Esophagus muscularis mucosa (tissue), 4 donors: ENCODE results near the gene SLC25A39. TPM values are rescaled to one million over a fixed set of nuclear protein-coding genes. Genes with fewer than 3 reads are reported as not detected.

ENCODE experiments used
- DNase-seq: peaks from one replicate; pipeline ENCODE4 v3.0.0-alpha.2; 2017; ENCODE audit errors: extremely low spot score
- H3K27ac ChIP-seq, 4 donors: fragments of 200-600 bp; sonication (generic); replicated peaks in 1 of 4; 1 replicate in 3 of 4; 2 replicates in 1 of 4; pipeline ENCODE4 v1.5.1; 2016 to 2019; ENCODE audit warnings: mild to moderate bottlenecking in 1 of 4
- H3K27me3 ChIP-seq, 4 donors: fragments of 200-600 bp; sonication (generic); one replicate each; pipeline versions ENCODE4 v1.5.1 to v1.6.0; 2016 to 2019
- H3K36me3 ChIP-seq, 4 donors: fragments of 200-600 bp; sonication (generic); one replicate each; pipeline ENCODE4 v1.5.1; 2016 to 2019
- H3K4me1 ChIP-seq, 4 donors: fragments of 200-600 bp; sonication (generic); one replicate each; pipeline ENCODE4 v1.5.1; 2016 to 2019
- H3K4me3 ChIP-seq, 4 donors: fragments of 200-600 bp; sonication (generic); 1 replicate in 2 of 4; 2 replicates in 2 of 4; pipeline ENCODE4 v1.5.1; 2016 to 2019; ENCODE audit warnings: mild to moderate bottlenecking in 4 of 4, moderate library complexity in 1 of 4
- H3K9me3 ChIP-seq, 4 donors: fragments of 200-600 bp; sonication (generic); 1 replicate in 3 of 4; 2 replicates in 1 of 4; pipeline ENCODE4 v1.5.1; 2016 to 2019
- EP300 ChIP-seq: sonication (generic); formaldehyde crosslinking; IDR thresholded peaks from one replicate; pipeline ENCODE4 v1.6.1; 2017; ENCODE audit warnings: antibody characterized with exemption
- POLR2A ChIP-seq: fragments of 450-650 bp; IDR thresholded peaks from one replicate; pipeline ENCODE4 v1.6.1; 2017; ENCODE audit warnings: antibody characterized with exemption, moderate library complexity, mild to moderate bottlenecking, low read depth
- POLR2AphosphoS5 ChIP-seq, 2 donors: sonication (generic); formaldehyde crosslinking; IDR thresholded peaks; one replicate each; pipeline ENCODE4 v1.6.1; 2017; ENCODE audit warnings: antibody characterized with exemption in 2 of 2
- WGBS: methylation state at CpG from one replicate; pipeline ENCODE4 v1.1.5; 2018; 5-methylcytosine and 5-hydroxymethylcytosine counted together
- intact Hi-C: fragments of 100-400 bp; cut with DNase I; formaldehyde crosslinking; loops from one replicate; pipeline ENCODE4 v1.15.1; 2023
- small RNA-seq, 3 donors: library from RNA; depleted of rRNA; stranded (forward); fragments of <200 nt; gene quantifications; one replicate each; pipeline ENCODE3, GENCODE V24; 2016
- total RNA-seq, 4 donors: library from RNA; depleted of rRNA; stranded (reverse); fragments of >200 nt; gene quantifications; one replicate each; pipeline versions ENCODE4 v1.1.0 to v1.2.1, GENCODE V29; 2016
- TF ChIP-seq, protein P1 (sequence below), 3 experiments: fragments of 200-600 bp in 2 of 3; fragments of 450-650 bp in 1 of 3; sonication (generic) in 2 of 3; IDR thresholded peaks; one replicate each; pipeline ENCODE4 v1.5.1; 2017 to 2019; ENCODE audit warnings: antibody characterized with exemption in 3 of 3, mild to moderate bottlenecking in 2 of 3, moderate library complexity in 1 of 3

SLC25A39 gene
- total RNA-seq, 4 donors from 2014 or later = 41.1 to 69.0 (median 56.8) TPM

DNA sequence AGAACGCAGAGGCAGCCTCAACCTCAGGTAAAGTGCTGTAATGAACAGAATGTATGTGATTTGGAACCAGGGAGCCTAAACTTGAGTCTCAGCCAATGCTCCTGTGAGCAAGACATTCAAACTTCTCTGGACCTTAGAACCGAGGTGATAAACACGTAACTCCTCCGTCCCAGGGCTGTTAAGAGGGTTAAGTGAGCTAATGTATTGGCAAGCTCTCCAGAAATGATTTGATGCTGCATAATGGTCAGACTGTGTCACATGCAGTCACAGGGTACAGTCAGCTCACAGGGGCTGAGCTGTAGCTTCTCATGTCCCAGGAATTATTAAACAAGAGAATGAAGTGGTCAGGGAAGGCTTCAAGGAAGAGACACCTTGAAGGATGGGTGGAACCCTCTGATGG, 46.6 kb downstream of the SLC25A39 start:
- no peak overlapping the region for H3K4me3 ChIP-seq
- 76% methylated on average over 4 of the region's 4 CpGs for WGBS
- no peaks in the 10 kb centered on the region for H3K36me3 ChIP-seq
- H3K27ac ChIP-seq = no peak overlapping the region
- H3K9me3 ChIP-seq = no peaks in the 10 kb centered on the region
- intact Hi-C loops = no loop called here
- no peak for TF ChIP-seq EP300
- TF ChIP-seq POLR2AphosphoS5 (IDR thresholded peaks at IDR 0.05) = no peak
- TF ChIP-seq, protein P1, sequence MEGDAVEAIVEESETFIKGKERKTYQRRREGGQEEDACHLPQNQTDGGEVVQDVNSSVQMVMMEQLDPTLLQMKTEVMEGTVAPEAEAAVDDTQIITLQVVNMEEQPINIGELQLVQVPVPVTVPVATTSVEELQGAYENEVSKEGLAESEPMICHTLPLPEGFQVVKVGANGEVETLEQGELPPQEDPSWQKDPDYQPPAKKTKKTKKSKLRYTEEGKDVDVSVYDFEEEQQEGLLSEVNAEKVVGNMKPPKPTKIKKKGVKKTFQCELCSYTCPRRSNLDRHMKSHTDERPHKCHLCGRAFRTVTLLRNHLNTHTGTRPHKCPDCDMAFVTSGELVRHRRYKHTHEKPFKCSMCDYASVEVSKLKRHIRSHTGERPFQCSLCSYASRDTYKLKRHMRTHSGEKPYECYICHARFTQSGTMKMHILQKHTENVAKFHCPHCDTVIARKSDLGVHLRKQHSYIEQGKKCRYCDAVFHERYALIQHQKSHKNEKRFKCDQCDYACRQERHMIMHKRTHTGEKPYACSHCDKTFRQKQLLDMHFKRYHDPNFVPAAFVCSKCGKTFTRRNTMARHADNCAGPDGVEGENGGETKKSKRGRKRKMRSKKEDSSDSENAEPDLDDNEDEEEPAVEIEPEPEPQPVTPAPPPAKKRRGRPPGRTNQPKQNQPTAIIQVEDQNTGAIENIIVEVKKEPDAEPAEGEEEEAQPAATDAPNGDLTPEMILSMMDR (IDR thresholded peaks at IDR 0.05) = no peak
- TF ChIP-seq POLR2A = no peak
- no peaks in the 10 kb centered on the region for H3K27me3 ChIP-seq
- peaks cover 14 to 17% (median 15%) of the 10 kb centered on the region in 4 donors for H3K4me1 ChIP-seq
- DNase-seq = no peak

DNA sequence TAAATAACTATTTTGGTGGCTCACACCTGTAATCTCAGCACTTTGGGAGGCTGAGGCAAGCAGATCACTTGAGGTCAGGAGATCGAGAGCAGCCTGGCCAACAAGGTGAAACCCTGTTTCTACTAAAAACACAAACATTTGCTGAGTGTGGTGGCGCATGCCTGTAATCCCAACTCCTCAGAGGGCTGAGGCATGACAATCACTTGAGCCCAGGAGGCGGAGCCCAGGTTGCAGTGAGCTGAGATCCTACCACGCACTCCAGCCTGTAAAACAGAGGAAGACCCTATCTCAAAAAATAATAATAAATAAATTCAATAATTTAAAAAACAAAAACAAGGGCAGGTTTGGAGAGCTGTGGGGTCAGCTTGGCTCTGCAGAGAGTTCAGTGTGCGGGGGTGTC, 51.0 kb downstream of the SLC25A39 start:
- peaks cover 0 to 20% (median 0%) of the 10 kb centered on the region in 4 donors for H3K27me3 ChIP-seq
- no peak overlapping the region for H3K4me3 ChIP-seq
- intact Hi-C loops = no loop called here
- DNase-seq = no peak
- no peaks in the 10 kb centered on the region for H3K9me3 ChIP-seq
- no peak overlapping the region for H3K27ac ChIP-seq
- TF ChIP-seq POLR2A (no peak), EP300 (no peak), POLR2AphosphoS5 (IDR thresholded peaks at IDR 0.05) (no peak)
- TF ChIP-seq, protein P1 (IDR thresholded peaks at IDR 0.05) = no peak
- H3K36me3 ChIP-seq = no peaks in the 10 kb centered on the region
- 88% methylated on average over 5 of the region's 5 CpGs for WGBS
- peaks cover 0 to 15% (median 3%) of the 10 kb centered on the region in 4 donors for H3K4me1 ChIP-seq

DNA sequence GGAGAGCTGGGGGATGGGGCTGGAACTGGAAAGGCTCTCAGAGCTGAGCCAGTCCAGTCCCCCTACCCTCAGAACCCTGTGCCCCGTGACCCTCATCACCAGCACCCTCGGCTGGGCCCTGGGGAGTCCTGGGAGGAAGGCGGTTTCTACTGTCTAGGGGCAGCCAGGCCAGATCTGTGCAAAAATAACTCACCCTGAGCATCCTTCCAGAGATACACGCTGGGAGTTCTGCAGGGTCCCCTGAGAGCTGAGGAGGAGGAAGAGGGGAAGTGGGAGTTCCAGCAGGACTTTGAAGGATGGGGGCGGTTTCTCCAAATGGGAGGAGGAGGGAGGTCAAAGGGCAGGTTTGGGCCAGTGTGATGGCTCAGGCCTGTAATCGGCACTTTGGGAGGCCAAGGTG, 51.7 kb downstream of the SLC25A39 start:
- Histone ChIP-seq H3K27me3 (peaks cover 0 to 20% (median 0%) of the 10 kb centered on the region in 4 donors), H3K9me3 (no peaks in the 10 kb centered on the region), H3K27ac (no peak overlapping the region), H3K4me3 (no peak overlapping the region), H3K36me3 (no peaks in the 10 kb centered on the region), H3K4me1 (peaks cover 0 to 15% (median 3%) of the 10 kb centered on the region in 4 donors)
- DNase-seq = no peak
- intact Hi-C loops = no loop called here
- 77% methylated on average over 3 of the region's 6 CpGs for WGBS
- TF ChIP-seq, protein P1 (IDR thresholded peaks at IDR 0.05) = no peak
- no peak for TF ChIP-seq POLR2A
- TF ChIP-seq POLR2AphosphoS5 (IDR thresholded peaks at IDR 0.05) = no peak
- no peak for TF ChIP-seq EP300

DNA sequence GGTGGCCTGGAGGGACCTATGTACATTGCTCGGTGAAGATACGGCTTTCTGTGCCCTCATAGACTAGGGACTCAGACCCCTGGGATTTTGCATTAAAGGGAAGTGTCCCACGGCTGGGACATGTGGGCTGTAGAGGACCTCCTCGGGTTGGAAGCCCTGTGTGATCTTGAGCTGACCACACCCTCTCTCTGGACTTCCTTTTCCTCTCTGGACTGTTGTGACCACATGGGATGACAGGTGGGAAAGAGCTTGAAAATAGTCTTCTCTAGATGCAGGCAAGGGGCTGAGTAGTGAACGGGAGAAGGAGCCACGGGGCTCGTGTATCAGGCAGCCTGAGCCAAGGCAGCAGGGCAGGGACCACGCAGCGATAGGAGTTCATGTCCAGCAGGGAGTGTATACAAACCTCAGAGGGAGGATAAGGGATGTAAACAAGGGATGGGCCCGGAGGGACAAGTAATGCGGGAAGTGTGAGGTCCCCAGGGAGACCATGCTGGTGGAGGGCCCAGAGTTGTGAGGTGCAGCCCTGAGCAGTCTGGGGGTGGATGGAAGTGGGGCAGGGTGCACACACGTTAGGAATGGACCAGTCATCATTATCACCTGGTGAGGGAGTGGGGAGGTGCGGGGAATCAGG, 52.2 kb downstream of the SLC25A39 start:
- intact Hi-C loops = no loop called here
- H3K4me3 ChIP-seq = no peak overlapping the region
- TF ChIP-seq, protein P1 (IDR thresholded peaks at IDR 0.05) = no peak
- TF ChIP-seq POLR2AphosphoS5 (IDR thresholded peaks at IDR 0.05) (no peak), POLR2A (no peak), EP300 (no peak)
- 61% methylated on average over 13 of the region's 13 CpGs for WGBS
- H3K36me3 ChIP-seq = no peaks in the 10 kb centered on the region
- H3K4me1 ChIP-seq = peaks cover 0 to 15% (median 3%) of the 10 kb centered on the region in 4 donors
- H3K27ac ChIP-seq = no peak overlapping the region
- peaks cover 0 to 20% (median 0%) of the 10 kb centered on the region in 4 donors for H3K27me3 ChIP-seq
- DNase-seq = no peak
- H3K9me3 ChIP-seq = no peaks in the 10 kb centered on the region

Small RNA genes lying within 50 kb of the gene (small RNA-seq; reads per million reads assigned to genes)
- 0 reads per million in 3 donors for gene RF00012
- gene RN7SL507P = 0 reads per million in 3 donors
- gene RNU6-453P = 0 to 0.19 (median 0.08) reads per million in 3 donors

Other genes starting within 250 kb of the SLC25A39 start
- gene HDAC5, start 201.2 kb downstream of the SLC25A39 start, total RNA-seq = 100 to 1,000 TPM in 3 of 4 donors, 10 to 100 TPM in 1; 75.6 to 237 (median 130) TPM
- 1 to 10 TPM; 1.7 to 4.6 (median 2.6) TPM for gene HROB, start 182.9 kb downstream of the SLC25A39 start, total RNA-seq
- 10 to 100 TPM in 1 of 4 donors, 1 to 10 TPM in 3; 3.3 to 10.8 (median 6.0) TPM for gene ASB16, start 154.1 kb downstream of the SLC25A39 start, total RNA-seq
- gene TMUB2, start 137.9 kb downstream of the SLC25A39 start, total RNA-seq = 10 to 100 TPM; 25.3 to 50.3 (median 33.4) TPM
- 10 to 100 TPM; 41.9 to 72.6 (median 50.0) TPM for gene ATXN7L3, start 124.9 kb downstream of the SLC25A39 start, total RNA-seq
- 10 to 100 TPM; 48.7 to 78.8 (median 66.1) TPM for gene UBTF, start 105.1 kb downstream of the SLC25A39 start, total RNA-seq
- 1 to 10 TPM in 1 of 4 donors, under 1 TPM in 2, not detected in 1; 0.11 to 2.0 (median 0.19) TPM for gene SLC4A1, start 56.7 kb downstream of the SLC25A39 start, total RNA-seq
- 1 to 10 TPM in 3 of 4 donors, under 1 TPM in 1; 0.42 to 2.8 (median 1.7) TPM for gene RUNDC3A, start 16.2 kb downstream of the SLC25A39 start, total RNA-seq
- gene GRN, start 20.5 kb upstream of the SLC25A39 start, total RNA-seq = 100 to 1,000 TPM; 169 to 313 (median 260) TPM
- gene FAM171A2, start 39.0 kb upstream of the SLC25A39 start, total RNA-seq = 1 to 10 TPM in 2 of 4 donors, under 1 TPM in 2; 0.42 to 2.0 (median 1.2) TPM
- 1 to 10 TPM in 2 of 4 donors, under 1 TPM in 2; 0.42 to 1.7 (median 1.0) TPM for gene ITGA2B, start 64.8 kb upstream of the SLC25A39 start, total RNA-seq
- 10 to 100 TPM; 21.0 to 51.1 (median 27.9) TPM for gene GPATCH8, start 178.6 kb upstream of the SLC25A39 start, total RNA-seq
- 1 to 10 TPM; 1.7 to 3.4 (median 1.9) TPM for gene FZD2, start 232.7 kb upstream of the SLC25A39 start, total RNA-seq